ENCODE data around the gene ST8SIA5.

DNA sequence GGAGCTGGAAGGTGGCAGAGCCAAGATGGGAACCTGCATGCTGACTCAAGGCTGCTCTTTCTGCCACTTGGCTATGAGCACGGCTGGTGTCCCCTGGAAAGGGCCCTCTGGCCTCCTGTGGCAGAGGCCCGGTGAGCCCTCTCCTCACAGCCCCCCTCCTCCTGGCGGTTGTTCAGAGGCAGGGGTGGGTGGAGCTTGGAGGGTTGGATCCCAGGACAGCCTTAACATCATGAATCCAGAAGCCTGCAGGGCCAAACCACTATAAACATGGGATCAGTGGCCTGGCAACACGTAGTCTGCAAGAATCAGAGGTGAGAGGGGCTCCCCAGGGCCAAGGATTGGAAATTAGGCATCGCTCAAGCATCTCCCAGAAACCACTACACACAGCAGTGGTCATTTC lies 51.3 kb downstream of the ST8SIA5 start:
- TF ChIP-seq, protein P1, sequence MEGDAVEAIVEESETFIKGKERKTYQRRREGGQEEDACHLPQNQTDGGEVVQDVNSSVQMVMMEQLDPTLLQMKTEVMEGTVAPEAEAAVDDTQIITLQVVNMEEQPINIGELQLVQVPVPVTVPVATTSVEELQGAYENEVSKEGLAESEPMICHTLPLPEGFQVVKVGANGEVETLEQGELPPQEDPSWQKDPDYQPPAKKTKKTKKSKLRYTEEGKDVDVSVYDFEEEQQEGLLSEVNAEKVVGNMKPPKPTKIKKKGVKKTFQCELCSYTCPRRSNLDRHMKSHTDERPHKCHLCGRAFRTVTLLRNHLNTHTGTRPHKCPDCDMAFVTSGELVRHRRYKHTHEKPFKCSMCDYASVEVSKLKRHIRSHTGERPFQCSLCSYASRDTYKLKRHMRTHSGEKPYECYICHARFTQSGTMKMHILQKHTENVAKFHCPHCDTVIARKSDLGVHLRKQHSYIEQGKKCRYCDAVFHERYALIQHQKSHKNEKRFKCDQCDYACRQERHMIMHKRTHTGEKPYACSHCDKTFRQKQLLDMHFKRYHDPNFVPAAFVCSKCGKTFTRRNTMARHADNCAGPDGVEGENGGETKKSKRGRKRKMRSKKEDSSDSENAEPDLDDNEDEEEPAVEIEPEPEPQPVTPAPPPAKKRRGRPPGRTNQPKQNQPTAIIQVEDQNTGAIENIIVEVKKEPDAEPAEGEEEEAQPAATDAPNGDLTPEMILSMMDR (IDR thresholded peaks at IDR 0.05; ENCODE audit: low read depth, low read length, poor library complexity, severe bottlenecking), result no peak
- TF ChIP-seq EZH2phosphoT487 (IDR thresholded peaks at IDR 0.05; ENCODE audit: borderline replicate concordance, low read length), result no peak
